Measurements from ENCODE around the gene BACH2. TPM values are rescaled to one million over a fixed set of nuclear protein-coding genes. Genes with fewer than 3 reads are reported as not detected.

Gene BACH2
- total and polyA plus RNA-seq, 2 of the 4 experiments (the other 2 are of a cell fraction), result 1.3 to 1.4 TPM

DNA sequence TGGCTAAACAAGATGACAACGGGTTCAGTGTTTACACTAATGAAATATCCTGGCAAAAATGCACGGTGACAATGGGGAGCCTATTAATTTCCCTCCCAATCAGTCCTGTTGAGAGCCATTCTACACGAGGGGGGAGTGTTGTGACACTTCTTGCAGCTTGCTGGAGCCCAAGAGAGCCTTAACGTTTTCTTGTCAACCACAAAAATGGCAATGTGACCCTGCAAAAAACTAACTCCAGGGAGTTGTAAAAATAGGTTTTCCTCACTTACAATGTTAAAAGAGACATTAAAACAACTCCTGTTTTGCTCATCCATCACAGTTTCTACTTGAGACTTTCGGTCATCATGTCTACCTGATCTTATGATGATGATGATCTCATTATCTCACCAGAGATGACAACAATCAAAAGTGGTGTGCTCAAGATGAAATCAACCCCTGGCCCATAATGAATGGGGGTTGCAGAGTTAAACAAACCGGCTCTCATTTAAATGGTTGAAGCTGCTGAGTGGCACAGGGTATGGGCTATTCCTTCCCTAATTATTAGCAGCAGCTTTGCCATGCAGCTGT is 344.5 kb downstream of the BACH2 start:
- CTCF ChIA-PET, result no interaction called here
- ATAC-seq (ENCODE audit: low read depth) (no peak), DNase-seq (no peak)
- no peaks in the 10 kb centered on the region for H3K36me3 ChIP-seq (ENCODE audit: control insufficient read depth, insufficient read depth, low read length)
- peaks cover 1% of the 10 kb centered on the region; the same call in 1 of the 2 replicates for H3K4me1 ChIP-seq (ENCODE audit: control insufficient read depth, insufficient read depth, low read length)
- no peak overlapping the region for H3K56ac ChIP-seq (ENCODE audit: extremely low read depth, insufficient read depth, low read length)
- H3K9me1 ChIP-seq (ENCODE audit: insufficient read depth, low read length), result no peaks in the 10 kb centered on the region; the same call in 1 of the 2 replicates
- H2BK120ac ChIP-seq (ENCODE audit: low read depth, low read length), result no peak overlapping the region
- no peak overlapping the region for H2BK15ac ChIP-seq (ENCODE audit: low read depth, low read length)
- H4K91ac ChIP-seq (ENCODE audit: insufficient read depth, low read depth, low read length), result no peak overlapping the region
- H4K5ac ChIP-seq (ENCODE audit: low read depth, low read length), result no peak overlapping the region
- no CpG with 5 or more reads among the region's 6 CpGs for whole genome bisulfite sequencing, 2 experiments (ENCODE audit: extremely low coverage in 2 of 2, insufficient read length in 1 of 2)
- H3K79me1 ChIP-seq (ENCODE audit: low read depth in 1 of 2, low read length in 2 of 2), result no peaks in the 10 kb centered on the region
- no peak overlapping the region for H2AFZ ChIP-seq (replicated peaks; ENCODE audit: low read length, poor library complexity)
- intact Hi-C loops (cut with micrococcal nuclease), result no loop called here
- in situ Hi-C loops (cut with MboI; ENCODE audit: low sequenced_read_pairs), result no loop called here
- no peaks in the 10 kb centered on the region for H4K20me1 ChIP-seq (ENCODE audit: insufficient read depth, low read length)
- dilution Hi-C loops (cut with HindIII; ENCODE audit: low sequenced_read_pairs, unreplicated experiment), result no loop called here
- H3K9me3 ChIP-seq (ENCODE audit: control insufficient read depth, insufficient read depth, low read length), result no peaks in the 10 kb centered on the region
- no peak overlapping the region for H2AK5ac ChIP-seq (ENCODE audit: low read depth, low read length)
- H3K4me2 ChIP-seq (ENCODE audit: low read depth, low read length), result no peak overlapping the region
- no TSS peak for BruUV-seq (replicated peaks)
- no peak overlapping the region for H2BK5ac ChIP-seq (ENCODE audit: low read depth, low read length, poor library complexity, severe bottlenecking)
- no peak overlapping the region for H3K23ac ChIP-seq (ENCODE audit: low read depth, low read length)
- no peak overlapping the region for H3K9ac ChIP-seq (ENCODE audit: low read depth, low read length)
- H3K4ac ChIP-seq (ENCODE audit: low read depth, low read length), result no peak overlapping the region
- no peaks in the 10 kb centered on the region for H3K27me3 ChIP-seq (ENCODE audit: control insufficient read depth, insufficient read depth, low read length)
- H3K18ac ChIP-seq (ENCODE audit: low read depth, low read length), result no peak overlapping the region
- H3K14ac ChIP-seq (replicated peaks; ENCODE audit: low read depth, low read length), result no peak overlapping the region
- H3K4me3 ChIP-seq (ENCODE audit: insufficient read depth, low read depth, low read length), result no peak overlapping the region
- H2AK9ac ChIP-seq (replicated peaks; ENCODE audit: low read depth, low read length, poor library complexity), result no peak overlapping the region
- H2BK20ac ChIP-seq (ENCODE audit: low read depth, low read length), result no peak overlapping the region
- TF ChIP-seq CHD1 (IDR thresholded peaks at IDR 0.05; ENCODE audit: low read depth, low read length), result no peak
- TF ChIP-seq RAD21 (IDR thresholded peaks at IDR 0.05; ENCODE audit: low read length), result no peak
- no peak for TF ChIP-seq MXI1 (IDR thresholded peaks at IDR 0.05; ENCODE audit: borderline replicate concordance, low read depth, low read length)
- no peak for TF ChIP-seq CEBPB (IDR thresholded peaks at IDR 0.05; ENCODE audit: low read depth, low read length)
- no peak for TF ChIP-seq BHLHE40 (IDR thresholded peaks at IDR 0.05; ENCODE audit: low read depth, low read length)
- TF ChIP-seq, protein P1, sequence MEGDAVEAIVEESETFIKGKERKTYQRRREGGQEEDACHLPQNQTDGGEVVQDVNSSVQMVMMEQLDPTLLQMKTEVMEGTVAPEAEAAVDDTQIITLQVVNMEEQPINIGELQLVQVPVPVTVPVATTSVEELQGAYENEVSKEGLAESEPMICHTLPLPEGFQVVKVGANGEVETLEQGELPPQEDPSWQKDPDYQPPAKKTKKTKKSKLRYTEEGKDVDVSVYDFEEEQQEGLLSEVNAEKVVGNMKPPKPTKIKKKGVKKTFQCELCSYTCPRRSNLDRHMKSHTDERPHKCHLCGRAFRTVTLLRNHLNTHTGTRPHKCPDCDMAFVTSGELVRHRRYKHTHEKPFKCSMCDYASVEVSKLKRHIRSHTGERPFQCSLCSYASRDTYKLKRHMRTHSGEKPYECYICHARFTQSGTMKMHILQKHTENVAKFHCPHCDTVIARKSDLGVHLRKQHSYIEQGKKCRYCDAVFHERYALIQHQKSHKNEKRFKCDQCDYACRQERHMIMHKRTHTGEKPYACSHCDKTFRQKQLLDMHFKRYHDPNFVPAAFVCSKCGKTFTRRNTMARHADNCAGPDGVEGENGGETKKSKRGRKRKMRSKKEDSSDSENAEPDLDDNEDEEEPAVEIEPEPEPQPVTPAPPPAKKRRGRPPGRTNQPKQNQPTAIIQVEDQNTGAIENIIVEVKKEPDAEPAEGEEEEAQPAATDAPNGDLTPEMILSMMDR (conservative IDR thresholded peaks at IDR 0.05; ENCODE audit: low read depth, low read length), result no peak
- no peak for TF ChIP-seq RFX5 (IDR thresholded peaks at IDR 0.05; ENCODE audit: low read depth, low read length)
- no peak for TF ChIP-seq MAFK (IDR thresholded peaks at IDR 0.05; ENCODE audit: low read depth, low read length)
- TF ChIP-seq, protein P2, sequence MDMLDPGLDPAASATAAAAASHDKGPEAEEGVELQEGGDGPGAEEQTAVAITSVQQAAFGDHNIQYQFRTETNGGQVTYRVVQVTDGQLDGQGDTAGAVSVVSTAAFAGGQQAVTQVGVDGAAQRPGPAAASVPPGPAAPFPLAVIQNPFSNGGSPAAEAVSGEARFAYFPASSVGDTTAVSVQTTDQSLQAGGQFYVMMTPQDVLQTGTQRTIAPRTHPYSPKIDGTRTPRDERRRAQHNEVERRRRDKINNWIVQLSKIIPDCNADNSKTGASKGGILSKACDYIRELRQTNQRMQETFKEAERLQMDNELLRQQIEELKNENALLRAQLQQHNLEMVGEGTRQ (IDR thresholded peaks at IDR 0.05; ENCODE audit: low read depth, low read length), result no peak
- TF ChIP-seq, protein P3, sequence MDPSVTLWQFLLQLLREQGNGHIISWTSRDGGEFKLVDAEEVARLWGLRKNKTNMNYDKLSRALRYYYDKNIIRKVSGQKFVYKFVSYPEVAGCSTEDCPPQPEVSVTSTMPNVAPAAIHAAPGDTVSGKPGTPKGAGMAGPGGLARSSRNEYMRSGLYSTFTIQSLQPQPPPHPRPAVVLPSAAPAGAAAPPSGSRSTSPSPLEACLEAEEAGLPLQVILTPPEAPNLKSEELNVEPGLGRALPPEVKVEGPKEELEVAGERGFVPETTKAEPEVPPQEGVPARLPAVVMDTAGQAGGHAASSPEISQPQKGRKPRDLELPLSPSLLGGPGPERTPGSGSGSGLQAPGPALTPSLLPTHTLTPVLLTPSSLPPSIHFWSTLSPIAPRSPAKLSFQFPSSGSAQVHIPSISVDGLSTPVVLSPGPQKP (IDR thresholded peaks at IDR 0.05; ENCODE audit: borderline replicate concordance, low read depth, low read length), result no peak
- TF ChIP-seq POLR2A (IDR thresholded peaks at IDR 0.05; ENCODE audit: low read depth, low read length), result no peak
- no peak for TF ChIP-seq SMC3 (IDR thresholded peaks at IDR 0.05; ENCODE audit: low read depth, low read length)
- TF ChIP-seq MAZ (IDR thresholded peaks at IDR 0.05; ENCODE audit: borderline replicate concordance, low read depth, low read length), result no peak
- H4K8ac ChIP-seq (ENCODE audit: low read depth in 2 of 2, low read length in 2 of 2), result no peak overlapping the region
- no peak overlapping the region for H3K27ac ChIP-seq (ENCODE audit: insufficient read depth, low read length)
- POLR2A ChIA-PET (ENCODE audit: unreplicated experiment), result no interaction called here
